H1 (cell line): ENCODE measurements around the gene BTD.

Experiments
- EP300 ChIP-seq, 2 experiments: IDR thresholded peaks; 1 replicate in 1 of 2; 2 replicates in 1 of 2; pipeline ENCODE4 v1.6.1; 2011 to 2012; ENCODE audit warnings: low read depth in 2 of 2, low read length in 2 of 2, mild to moderate bottlenecking in 2 of 2, borderline replicate concordance in 1 of 2, inconsistent platforms in 1 of 2, moderate library complexity in 1 of 2
- EZH2 ChIP-seq: fragments of 200-600 bp; sonication (generic); IDR thresholded peaks from 2 replicates; pipeline ENCODE4 v1.7.1; 2012; ENCODE audit warnings: low read depth, mild to moderate bottlenecking, moderate library complexity, low read length, inconsistent platforms; ENCODE audit not compliant: severe bottlenecking
- GABPA ChIP-seq: IDR thresholded peaks from 2 replicates; pipeline ENCODE4 v1.6.1; 2011; ENCODE audit warnings: mild to moderate bottlenecking, low read length, moderate library complexity, borderline replicate concordance; ENCODE audit not compliant: insufficient read depth
- POLR2A ChIP-seq, 2 experiments: IDR thresholded peaks; 1 replicate in 1 of 2; 2 replicates in 1 of 2; pipeline ENCODE4 v1.6.1; 2011; ENCODE audit warnings: low read depth in 2 of 2, low read length in 2 of 2, mild to moderate bottlenecking in 2 of 2; ENCODE audit errors: control extremely low read depth in 1 of 2
- TF ChIP-seq, protein P1 (sequence below): IDR thresholded peaks from 2 replicates; pipeline ENCODE4 v1.6.1; 2012; ENCODE audit warnings: inconsistent platforms
- TF ChIP-seq, protein P2 (sequence below), 3 experiments: IDR thresholded peaks; 1 replicate in 2 of 3; 2 replicates in 1 of 3; pipeline versions ENCODE4 v1.5.1 to v1.6.1; 2011; ENCODE audit warnings: low read length in 3 of 3, mild to moderate bottlenecking in 3 of 3, inconsistent platforms in 2 of 3, low read depth in 1 of 3, moderate library complexity in 1 of 3; ENCODE audit not compliant: insufficient read depth in 1 of 3; ENCODE audit errors: control extremely low read depth in 1 of 3

DNA sequence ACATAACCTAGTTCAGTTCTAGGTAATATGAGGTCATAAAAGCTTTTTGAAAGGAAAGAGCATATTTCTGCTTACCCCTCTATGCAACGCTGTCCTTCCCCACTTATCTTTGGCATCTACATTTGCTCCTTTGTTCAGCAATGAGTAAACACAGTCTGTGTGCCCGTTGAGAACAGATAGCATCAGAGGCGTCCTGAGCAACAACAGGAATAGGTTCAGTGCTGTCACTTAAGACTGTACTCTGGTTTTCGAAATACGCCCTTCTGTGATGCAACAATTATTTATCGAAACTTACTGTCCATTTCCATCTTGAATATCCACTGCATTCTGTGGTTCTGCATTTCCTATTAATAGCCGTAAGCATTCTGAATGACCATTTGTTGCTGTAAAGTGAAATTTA, 84.4 kb downstream of the BTD start:
- TF ChIP-seq, protein P1, sequence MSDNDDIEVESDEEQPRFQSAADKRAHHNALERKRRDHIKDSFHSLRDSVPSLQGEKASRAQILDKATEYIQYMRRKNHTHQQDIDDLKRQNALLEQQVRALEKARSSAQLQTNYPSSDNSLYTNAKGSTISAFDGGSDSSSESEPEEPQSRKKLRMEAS = no peak
- no peak for TF ChIP-seq EZH2
- no peak for TF ChIP-seq POLR2A (IDR thresholded peaks at IDR 0.05; ENCODE audit: control extremely low read depth in 1 of 2, low read depth in 2 of 2, low read length in 2 of 2)
- no peak for TF ChIP-seq EP300 (IDR thresholded peaks at IDR 0.05; ENCODE audit: borderline replicate concordance in 1 of 2, low read depth in 2 of 2, low read length in 2 of 2)
- TF ChIP-seq, protein P2, sequence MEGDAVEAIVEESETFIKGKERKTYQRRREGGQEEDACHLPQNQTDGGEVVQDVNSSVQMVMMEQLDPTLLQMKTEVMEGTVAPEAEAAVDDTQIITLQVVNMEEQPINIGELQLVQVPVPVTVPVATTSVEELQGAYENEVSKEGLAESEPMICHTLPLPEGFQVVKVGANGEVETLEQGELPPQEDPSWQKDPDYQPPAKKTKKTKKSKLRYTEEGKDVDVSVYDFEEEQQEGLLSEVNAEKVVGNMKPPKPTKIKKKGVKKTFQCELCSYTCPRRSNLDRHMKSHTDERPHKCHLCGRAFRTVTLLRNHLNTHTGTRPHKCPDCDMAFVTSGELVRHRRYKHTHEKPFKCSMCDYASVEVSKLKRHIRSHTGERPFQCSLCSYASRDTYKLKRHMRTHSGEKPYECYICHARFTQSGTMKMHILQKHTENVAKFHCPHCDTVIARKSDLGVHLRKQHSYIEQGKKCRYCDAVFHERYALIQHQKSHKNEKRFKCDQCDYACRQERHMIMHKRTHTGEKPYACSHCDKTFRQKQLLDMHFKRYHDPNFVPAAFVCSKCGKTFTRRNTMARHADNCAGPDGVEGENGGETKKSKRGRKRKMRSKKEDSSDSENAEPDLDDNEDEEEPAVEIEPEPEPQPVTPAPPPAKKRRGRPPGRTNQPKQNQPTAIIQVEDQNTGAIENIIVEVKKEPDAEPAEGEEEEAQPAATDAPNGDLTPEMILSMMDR (IDR thresholded peaks at IDR 0.05; ENCODE audit: control extremely low read depth in 1 of 3, insufficient read depth in 1 of 3, low read depth in 1 of 3, low read length in 3 of 3) = no peak
- TF ChIP-seq GABPA = no peak
